Transverse colon (tissue), 3 donors: ENCODE measurements around the gene CBX5.

Experiments
- EP300 ChIP-seq: sonication (generic); formaldehyde crosslinking; IDR thresholded peaks from one replicate; pipeline ENCODE4 v1.6.1; 2017; ENCODE audit warnings: antibody characterized with exemption, low read depth
- TF ChIP-seq, protein P1 (sequence below), 5 experiments: fragments of 200-600 bp in 3 of 5; fragments of 450-650 bp in 2 of 5; sonication (generic) in 3 of 5; IDR thresholded peaks; 1 replicate in 2 of 5; 2 replicates in 3 of 5; pipeline ENCODE4 v1.5.1; 2016 to 2017; ENCODE audit warnings: antibody characterized with exemption in 5 of 5, inconsistent platforms in 3 of 5, mild to moderate bottlenecking in 2 of 5, moderate library complexity in 1 of 5

DNA sequence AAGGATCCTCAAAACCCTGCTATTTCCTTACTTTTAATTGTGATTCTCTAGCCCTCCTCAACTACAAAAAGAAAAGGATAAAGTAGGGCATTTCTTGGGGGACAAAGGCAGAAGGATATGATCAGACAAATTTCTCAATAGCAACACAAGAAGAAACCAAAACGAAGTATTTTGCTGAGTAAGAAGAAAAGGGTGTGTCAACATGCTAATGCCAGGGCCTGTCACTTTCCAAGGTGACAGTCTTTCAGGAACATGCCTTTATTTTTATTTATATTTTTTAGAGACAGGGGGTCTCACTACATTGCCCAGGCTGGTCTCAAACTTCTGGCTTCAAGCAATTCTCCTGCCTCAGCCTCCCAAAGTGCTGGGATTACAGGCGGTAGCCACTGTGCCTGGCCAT is 39.8 kb downstream of the CBX5 start:
- TF ChIP-seq, protein P1, sequence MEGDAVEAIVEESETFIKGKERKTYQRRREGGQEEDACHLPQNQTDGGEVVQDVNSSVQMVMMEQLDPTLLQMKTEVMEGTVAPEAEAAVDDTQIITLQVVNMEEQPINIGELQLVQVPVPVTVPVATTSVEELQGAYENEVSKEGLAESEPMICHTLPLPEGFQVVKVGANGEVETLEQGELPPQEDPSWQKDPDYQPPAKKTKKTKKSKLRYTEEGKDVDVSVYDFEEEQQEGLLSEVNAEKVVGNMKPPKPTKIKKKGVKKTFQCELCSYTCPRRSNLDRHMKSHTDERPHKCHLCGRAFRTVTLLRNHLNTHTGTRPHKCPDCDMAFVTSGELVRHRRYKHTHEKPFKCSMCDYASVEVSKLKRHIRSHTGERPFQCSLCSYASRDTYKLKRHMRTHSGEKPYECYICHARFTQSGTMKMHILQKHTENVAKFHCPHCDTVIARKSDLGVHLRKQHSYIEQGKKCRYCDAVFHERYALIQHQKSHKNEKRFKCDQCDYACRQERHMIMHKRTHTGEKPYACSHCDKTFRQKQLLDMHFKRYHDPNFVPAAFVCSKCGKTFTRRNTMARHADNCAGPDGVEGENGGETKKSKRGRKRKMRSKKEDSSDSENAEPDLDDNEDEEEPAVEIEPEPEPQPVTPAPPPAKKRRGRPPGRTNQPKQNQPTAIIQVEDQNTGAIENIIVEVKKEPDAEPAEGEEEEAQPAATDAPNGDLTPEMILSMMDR (IDR thresholded peaks at IDR 0.05), result no peak
- no peak for TF ChIP-seq EP300
